Measurements from ENCODE around the gene SLC35B2.

SLC35B2 gene

GRCh38 chr6:44267252-44267651, 9.9 kb upstream of the SLC35B2 start:
- H3K4me3 ChIP-seq (replicated peaks; ENCODE audit: low read depth, low read length) = no peak overlapping the region
- TF ChIP-seq CTCF (IDR thresholded peaks at IDR 0.05; ENCODE audit: low read depth, low read length, missing control alignments) = no peak
- no peak for DNase-seq (ENCODE audit: extremely low read depth, low read depth)

DNA sequence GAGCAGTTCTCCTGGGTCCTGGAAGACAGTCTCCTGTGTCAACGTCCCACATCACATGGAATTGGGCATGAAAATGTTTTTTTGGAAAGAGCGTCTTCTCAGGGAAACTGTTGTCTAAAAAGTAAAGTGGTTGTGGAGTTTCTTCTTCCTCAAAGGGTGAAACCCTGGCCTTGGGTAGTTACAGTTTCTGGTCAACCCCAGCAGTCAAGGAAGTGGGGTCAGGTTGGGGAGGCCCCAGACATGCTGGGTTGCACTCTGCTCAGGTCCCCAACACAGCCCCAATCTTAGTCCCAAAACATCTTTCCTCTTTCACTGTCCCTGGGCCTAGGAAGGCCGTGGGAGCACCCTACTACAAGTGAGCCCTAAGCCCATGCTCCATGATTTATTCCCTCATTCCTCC, 9.0 kb upstream of the SLC35B2 start:
- no peak overlapping the region for H3K4me3 ChIP-seq (replicated peaks; ENCODE audit: low read depth, low read length)
- no peak for TF ChIP-seq CTCF (IDR thresholded peaks at IDR 0.05; ENCODE audit: low read depth, low read length, missing control alignments)
- DNase-seq (ENCODE audit: extremely low read depth, low read depth) = no peak

DNA sequence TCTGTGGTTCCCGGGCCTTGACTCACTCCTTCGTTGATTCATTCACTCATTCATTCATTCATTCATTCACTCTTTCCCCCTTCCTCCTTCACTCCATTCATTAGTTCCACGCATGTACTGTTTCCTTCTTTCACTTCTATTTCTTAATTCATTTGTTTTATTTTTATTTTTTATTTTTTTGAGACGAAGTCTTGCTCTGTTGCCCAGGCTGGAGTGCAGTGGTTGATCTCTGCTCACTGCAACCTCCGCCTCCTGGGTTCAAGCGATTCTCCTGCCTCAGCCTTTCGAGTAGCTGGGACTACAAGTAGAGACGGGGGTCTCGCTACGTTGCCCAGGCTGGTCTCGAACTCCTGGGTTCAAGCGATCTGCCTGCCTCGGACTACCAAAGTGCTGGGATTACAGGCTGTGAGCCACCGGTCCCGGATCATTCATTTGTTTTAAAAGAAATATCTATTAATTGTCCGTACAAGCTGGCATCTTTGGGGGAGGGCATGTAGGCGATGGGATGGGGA, 8.4 kb upstream of the SLC35B2 start:
- H3K4me3 ChIP-seq (replicated peaks; ENCODE audit: low read depth, low read length) = peak overlapping the region; percentile 77
- no peak for TF ChIP-seq CTCF (IDR thresholded peaks at IDR 0.05; ENCODE audit: low read depth, low read length, missing control alignments)
- DNase-seq (ENCODE audit: extremely low read depth, low read depth) = no peak

GRCh38 chr6:44265007-44265721, 7.8 kb upstream of the SLC35B2 start, which contains the start of gene NFKBIE:
TSS of gene NFKBIE (minus strand) at chr6:44265551. CDS start at chr6:44265346, 205 bp downstream.
- no peak for DNase-seq (ENCODE audit: extremely low read depth, low read depth)
- TF ChIP-seq CTCF (IDR thresholded peaks at IDR 0.05; ENCODE audit: low read depth, low read length, missing control alignments) = no peak
- peak within 1 kb of the TSS; percentile 77 for H3K4me3 ChIP-seq (replicated peaks; ENCODE audit: low read depth, low read length)

DNA sequence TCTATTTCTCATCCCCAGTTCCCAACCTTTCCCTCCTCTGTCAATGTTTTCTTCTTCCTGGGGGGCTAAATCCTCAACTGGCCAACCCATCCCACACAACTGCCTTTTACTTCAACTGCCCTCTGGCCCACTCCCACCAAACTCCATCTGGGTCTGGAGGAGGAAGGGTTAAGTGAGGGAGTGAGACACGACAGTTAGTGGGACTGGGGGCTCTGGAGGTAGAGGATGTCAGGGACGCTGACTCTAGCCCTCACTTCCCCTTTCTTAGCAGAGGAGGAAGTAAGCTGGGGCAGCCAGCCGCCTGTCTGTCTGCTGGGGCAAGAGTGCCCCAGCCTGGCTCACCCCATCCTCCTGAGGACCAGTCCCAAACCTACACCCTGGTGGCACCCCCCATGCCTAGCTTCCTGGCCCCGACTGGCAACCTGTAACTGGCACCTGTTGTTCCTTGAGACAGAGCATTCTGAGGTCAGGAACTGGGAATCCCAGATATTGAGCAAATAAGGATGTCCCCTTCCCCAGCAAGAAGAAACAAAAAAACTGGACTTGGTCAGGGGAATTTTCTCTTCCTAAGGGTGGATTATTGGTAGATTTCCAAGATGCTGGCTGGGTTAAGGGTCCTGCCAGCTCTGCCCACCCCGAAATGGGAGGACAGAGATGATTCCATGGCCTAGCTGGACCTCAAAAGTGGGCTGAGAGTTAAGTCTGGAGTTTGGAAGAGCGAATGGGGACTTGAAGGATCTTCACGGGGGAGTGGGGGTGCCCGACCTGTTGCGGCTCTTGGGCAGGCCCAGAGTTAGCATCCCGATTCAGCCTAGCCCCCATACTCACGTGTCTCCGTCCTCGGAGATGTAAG, 7.1 kb upstream of the SLC35B2 start:
- peak overlapping the region; percentile 77 for H3K4me3 ChIP-seq (replicated peaks; ENCODE audit: low read depth, low read length)
- TF ChIP-seq CTCF (IDR thresholded peaks at IDR 0.05; ENCODE audit: low read depth, low read length, missing control alignments) = no peak

DNA sequence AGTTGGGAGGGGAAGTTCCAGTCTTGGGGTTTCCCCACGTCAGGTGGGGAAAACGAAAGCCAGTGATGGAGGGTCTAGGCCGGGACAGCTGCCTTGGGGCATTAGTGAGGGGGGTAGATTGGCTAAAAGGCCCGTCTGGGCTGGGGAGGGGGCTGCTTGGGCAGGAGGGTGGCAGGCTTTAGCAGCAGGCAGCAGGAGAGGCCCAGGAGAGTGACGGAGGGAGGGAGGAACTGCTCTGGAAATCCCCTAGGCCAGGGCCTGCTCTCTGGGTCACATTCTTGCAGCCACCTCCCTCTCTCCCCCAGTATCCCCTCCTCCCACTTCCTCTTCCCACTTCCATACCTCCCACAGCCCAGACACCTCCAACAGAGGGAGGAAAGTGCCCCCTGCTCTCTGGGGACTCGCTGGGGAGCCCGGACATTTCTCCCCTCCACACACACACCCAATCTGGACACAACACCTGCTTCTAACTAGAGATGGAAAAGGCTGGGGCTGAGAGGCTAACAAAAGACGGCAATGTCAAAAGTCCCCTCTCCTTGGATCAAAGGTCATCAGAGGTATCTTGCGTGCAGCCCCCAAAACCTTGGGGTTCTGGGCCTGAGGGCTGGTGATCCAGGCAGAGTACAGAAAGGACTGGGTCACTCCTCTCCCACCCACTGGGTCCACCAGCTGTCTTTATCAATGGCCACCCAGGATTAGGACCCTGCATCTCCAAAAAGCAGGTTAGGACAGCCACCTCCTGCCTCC, 6.2 kb upstream of the SLC35B2 start:
- no peak for DNase-seq (ENCODE audit: extremely low read depth, low read depth)
- peak overlapping the region; percentile 77 for H3K4me3 ChIP-seq (replicated peaks; ENCODE audit: low read depth, low read length)
- TF ChIP-seq CTCF (IDR thresholded peaks at IDR 0.05; ENCODE audit: low read depth, low read length, missing control alignments) = no peak

More for the DNA sequence above, 7.1 kb upstream of the SLC35B2 start:
- DNase-seq (ENCODE audit: extremely low read depth, low read depth) = no peak
